ENCODE measurements around the gene NEK7. TPM values are rescaled to one million over a fixed set of nuclear protein-coding genes. Genes with fewer than 3 reads are reported as not detected.
"Not testable (repeated sequence)": the region's sequence is repeated elsewhere in the genome, so short reads cannot be mapped to it uniquely, and the experiment has no call there.

The NEK7 gene
- total and polyA plus RNA-seq, 2 experiments from 2014 or later = 25.6 to 86.9 TPM

DNA sequence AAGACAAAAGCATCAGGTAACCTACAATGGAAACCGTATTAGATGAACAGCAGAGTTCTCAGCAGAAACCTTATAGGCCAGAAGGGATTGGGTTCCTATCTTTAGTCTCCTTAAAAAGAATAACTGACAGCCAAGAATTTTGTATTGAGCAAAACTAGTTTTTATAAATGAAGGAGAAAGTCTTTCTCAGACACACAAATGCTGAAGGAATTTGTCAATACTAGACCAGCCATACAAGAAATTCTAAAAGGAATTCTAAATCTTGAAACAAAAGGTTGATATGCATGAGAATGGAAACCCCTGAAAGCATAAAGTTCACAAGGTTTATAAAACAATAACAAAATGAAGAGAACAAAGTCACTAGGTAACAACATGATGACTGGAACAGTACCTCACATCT is 58.1 kb downstream of the NEK7 start:
- WGBS (ENCODE audit: low lambda C conversion rate, missing lambda C conversion rate) = 100% methylated on average over 1 of the region's 1 CpG

DNA sequence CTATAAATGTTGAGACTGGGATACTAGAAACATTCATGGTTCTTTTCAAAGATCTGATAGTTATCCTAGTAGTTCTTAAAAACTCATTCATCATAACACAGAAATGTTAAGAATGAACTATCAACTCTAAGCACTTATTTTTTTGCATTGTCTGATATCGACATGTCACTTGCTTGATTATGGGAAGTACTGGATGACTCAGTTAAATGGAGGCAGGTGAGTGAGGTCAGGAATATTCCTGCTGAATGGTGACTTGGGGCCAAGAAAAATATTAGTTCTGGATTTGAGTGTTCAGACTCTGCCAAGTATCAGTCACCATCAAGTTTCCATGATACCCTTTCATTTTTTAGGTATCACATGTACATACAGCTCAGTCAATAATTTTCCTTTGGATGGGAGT is 63.6 kb downstream of the NEK7 start:
- Histone ChIP-seq H2AFZ (no peak overlapping the region), H3K79me2 (peaks cover 37% of the 10 kb centered on the region), H4K20me1 (ENCODE audit: insufficient read depth, poor library complexity, severe bottlenecking) (no peaks in the 10 kb centered on the region), H3K27ac (no peak overlapping the region), H3K4me2 (no peak overlapping the region), H3K27me3 (no peaks in the 10 kb centered on the region), H3K36me3 (replicated peaks; ENCODE audit: insufficient read depth, low read depth) (no peaks in the 10 kb centered on the region), H3K4me1 (ENCODE audit: insufficient read depth) (no peaks in the 10 kb centered on the region), H3K9me3 (ENCODE audit: low read depth) (no peaks in the 10 kb centered on the region), H3K4me3 (no peak overlapping the region), H3K9me2 (replicated peaks; ENCODE audit: insufficient read depth) (no peaks in the 10 kb centered on the region)
- TF ChIP-seq EZH2phosphoT487 (IDR thresholded peaks at IDR 0.05; ENCODE audit: low read depth, severe bottlenecking, unreplicated experiment) (no peak), EZH2 (IDR thresholded peaks at IDR 0.05; ENCODE audit: borderline replicate concordance) (no peak)
- TF ChIP-seq, protein P1, sequence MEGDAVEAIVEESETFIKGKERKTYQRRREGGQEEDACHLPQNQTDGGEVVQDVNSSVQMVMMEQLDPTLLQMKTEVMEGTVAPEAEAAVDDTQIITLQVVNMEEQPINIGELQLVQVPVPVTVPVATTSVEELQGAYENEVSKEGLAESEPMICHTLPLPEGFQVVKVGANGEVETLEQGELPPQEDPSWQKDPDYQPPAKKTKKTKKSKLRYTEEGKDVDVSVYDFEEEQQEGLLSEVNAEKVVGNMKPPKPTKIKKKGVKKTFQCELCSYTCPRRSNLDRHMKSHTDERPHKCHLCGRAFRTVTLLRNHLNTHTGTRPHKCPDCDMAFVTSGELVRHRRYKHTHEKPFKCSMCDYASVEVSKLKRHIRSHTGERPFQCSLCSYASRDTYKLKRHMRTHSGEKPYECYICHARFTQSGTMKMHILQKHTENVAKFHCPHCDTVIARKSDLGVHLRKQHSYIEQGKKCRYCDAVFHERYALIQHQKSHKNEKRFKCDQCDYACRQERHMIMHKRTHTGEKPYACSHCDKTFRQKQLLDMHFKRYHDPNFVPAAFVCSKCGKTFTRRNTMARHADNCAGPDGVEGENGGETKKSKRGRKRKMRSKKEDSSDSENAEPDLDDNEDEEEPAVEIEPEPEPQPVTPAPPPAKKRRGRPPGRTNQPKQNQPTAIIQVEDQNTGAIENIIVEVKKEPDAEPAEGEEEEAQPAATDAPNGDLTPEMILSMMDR (IDR thresholded peaks at IDR 0.05; ENCODE audit: poor library complexity) = no peak
- DNase-seq (ENCODE audit: low spot score) = no peak
- WGBS (ENCODE audit: low lambda C conversion rate, missing lambda C conversion rate) = 85% methylated on average over 1 of the region's 1 CpG

More for the DNA sequence above, 58.1 kb downstream of the NEK7 start:
- no peak overlapping the region for H2AFZ ChIP-seq
- H3K4me2 ChIP-seq = no peak overlapping the region
- H3K9me3 ChIP-seq (ENCODE audit: low read depth) = peaks cover 6% of the 10 kb centered on the region
- no peaks in the 10 kb centered on the region for H3K4me1 ChIP-seq (ENCODE audit: insufficient read depth)
- H4K20me1 ChIP-seq (ENCODE audit: insufficient read depth, poor library complexity, severe bottlenecking) = no peaks in the 10 kb centered on the region
- H3K36me3 ChIP-seq (replicated peaks; ENCODE audit: insufficient read depth, low read depth) = no peaks in the 10 kb centered on the region
- no peak overlapping the region for H3K27ac ChIP-seq
- no peaks in the 10 kb centered on the region for H3K27me3 ChIP-seq
- peaks cover 46% of the 10 kb centered on the region for H3K79me2 ChIP-seq
- H3K4me3 ChIP-seq = no peak overlapping the region
- H3K9me2 ChIP-seq (replicated peaks; ENCODE audit: insufficient read depth) = no peaks in the 10 kb centered on the region
- no peak for DNase-seq (ENCODE audit: low spot score)
- TF ChIP-seq EZH2 (IDR thresholded peaks at IDR 0.05; ENCODE audit: borderline replicate concordance) = no peak
- no peak for TF ChIP-seq EZH2phosphoT487 (IDR thresholded peaks at IDR 0.05; ENCODE audit: low read depth, severe bottlenecking, unreplicated experiment)
- TF ChIP-seq, protein P1 (IDR thresholded peaks at IDR 0.05; ENCODE audit: poor library complexity) = no peak

DNA sequence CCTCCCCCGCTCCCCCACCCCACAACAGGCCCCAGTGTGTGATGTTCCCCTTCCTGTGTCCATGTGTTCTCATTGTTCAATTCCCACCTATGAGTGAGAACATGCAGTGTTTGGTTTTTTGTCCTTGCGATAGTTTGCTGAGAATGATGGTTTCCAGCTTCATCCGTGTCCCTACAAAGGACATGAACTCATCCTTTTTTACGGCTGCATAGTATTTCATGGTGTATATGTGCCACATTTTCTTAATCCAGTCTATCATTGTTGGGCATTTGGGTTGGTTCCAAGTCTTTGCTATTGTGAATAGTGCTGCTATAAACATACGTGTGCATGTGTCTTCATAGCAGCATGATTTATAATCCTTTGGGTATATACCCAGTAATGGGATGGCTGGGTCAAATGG is 70.2 kb downstream of the NEK7 start:
- H3K4me1 ChIP-seq (ENCODE audit: insufficient read depth); H4K20me1 ChIP-seq (ENCODE audit: insufficient read depth, poor library complexity, severe bottlenecking); H3K4me2 ChIP-seq; H3K4me3 ChIP-seq; H3K27me3 ChIP-seq; DNase-seq (ENCODE audit: low spot score); H3K36me3 ChIP-seq (replicated peaks; ENCODE audit: insufficient read depth, low read depth); H3K9me3 ChIP-seq (ENCODE audit: low read depth); H3K9me2 ChIP-seq (replicated peaks; ENCODE audit: insufficient read depth); H2AFZ ChIP-seq; H3K27ac ChIP-seq: not testable (repeated sequence)
- peaks cover 53% of the 10 kb centered on the region for H3K79me2 ChIP-seq
- 91% methylated on average over 5 of the region's 5 CpGs for WGBS (ENCODE audit: low lambda C conversion rate, missing lambda C conversion rate)

DNA sequence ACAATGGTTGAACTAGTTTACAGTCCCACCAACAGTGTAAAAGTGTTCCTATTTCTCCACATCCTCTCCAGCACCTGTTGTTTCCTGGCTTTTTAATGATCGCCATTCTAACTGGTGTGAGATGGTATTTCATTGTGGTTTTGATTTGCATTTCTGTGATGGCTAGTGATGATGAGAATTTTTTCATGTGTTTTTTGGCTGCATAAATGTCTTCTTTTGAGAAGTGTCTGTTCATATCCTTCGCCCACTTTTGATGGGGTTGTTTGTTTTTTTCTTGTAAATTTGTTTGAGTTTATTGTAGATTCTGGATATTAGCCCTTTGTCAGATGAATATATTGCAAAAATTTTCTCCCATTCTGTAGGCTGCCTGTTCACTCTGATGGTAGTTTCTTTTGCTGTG is 70.7 kb downstream of the NEK7 start:
- H3K27ac ChIP-seq; H3K27me3 ChIP-seq; H2AFZ ChIP-seq; H3K36me3 ChIP-seq (replicated peaks; ENCODE audit: insufficient read depth, low read depth); H3K4me2 ChIP-seq; H3K9me3 ChIP-seq (ENCODE audit: low read depth); DNase-seq (ENCODE audit: low spot score); H3K4me1 ChIP-seq (ENCODE audit: insufficient read depth); H4K20me1 ChIP-seq (ENCODE audit: insufficient read depth, poor library complexity, severe bottlenecking); H3K4me3 ChIP-seq; H3K9me2 ChIP-seq (replicated peaks; ENCODE audit: insufficient read depth): not testable (repeated sequence)
- peaks cover 54% of the 10 kb centered on the region for H3K79me2 ChIP-seq
- WGBS (ENCODE audit: low lambda C conversion rate, missing lambda C conversion rate) = 87% methylated on average over 2 of the region's 2 CpGs

DNA sequence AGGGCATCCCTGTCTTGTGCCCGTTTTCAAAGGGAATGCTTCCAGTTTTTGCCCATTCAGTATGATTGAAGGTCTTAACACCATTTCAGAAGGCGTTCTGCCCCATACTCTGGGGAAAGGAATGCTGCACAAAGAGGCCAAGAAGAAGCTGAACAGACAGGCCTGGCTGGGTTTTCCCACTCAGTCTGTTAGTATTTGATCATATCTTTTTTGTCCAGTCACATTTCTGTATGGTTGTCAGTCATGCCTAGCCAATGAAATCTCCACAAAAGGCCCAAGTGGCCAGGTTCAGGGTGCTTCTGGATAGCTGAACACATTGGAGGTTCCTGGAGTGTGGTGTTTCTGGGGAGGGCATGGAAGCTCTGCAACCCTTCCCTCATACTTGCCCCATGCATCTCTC is 72.1 kb downstream of the NEK7 start:
- DNase-seq (ENCODE audit: low spot score) = no peak
- 78% methylated on average over 2 of the region's 2 CpGs for WGBS (ENCODE audit: low lambda C conversion rate, missing lambda C conversion rate)
- Histone ChIP-seq H3K27ac (no peak overlapping the region), H3K4me3 (no peak overlapping the region), H3K4me2 (no peak overlapping the region), H3K79me2 (peaks cover 47% of the 10 kb centered on the region), H3K27me3 (no peaks in the 10 kb centered on the region), H4K20me1 (ENCODE audit: insufficient read depth, poor library complexity, severe bottlenecking) (peaks cover 3% of the 10 kb centered on the region), H2AFZ (no peak overlapping the region), H3K4me1 (ENCODE audit: insufficient read depth) (no peaks in the 10 kb centered on the region), H3K9me2 (replicated peaks; ENCODE audit: insufficient read depth) (no peaks in the 10 kb centered on the region), H3K36me3 (replicated peaks; ENCODE audit: insufficient read depth, low read depth) (no peaks in the 10 kb centered on the region), H3K9me3 (ENCODE audit: low read depth) (no peaks in the 10 kb centered on the region)
- no peak for TF ChIP-seq EZH2 (IDR thresholded peaks at IDR 0.05; ENCODE audit: borderline replicate concordance)
- TF ChIP-seq EZH2phosphoT487 (IDR thresholded peaks at IDR 0.05; ENCODE audit: low read depth, severe bottlenecking, unreplicated experiment) = no peak
- TF ChIP-seq, protein P1 (IDR thresholded peaks at IDR 0.05; ENCODE audit: poor library complexity) = no peak
